ENCODE data around the gene SRP54. TPM values are rescaled to one million over a fixed set of nuclear protein-coding genes. Genes with fewer than 3 reads are reported as not detected.

SRP54 gene
- total and polyA plus RNA-seq, 2 of the 13 experiments (the other 11 are each of a cell fraction or from before 2014, with no cell fraction given): 42.2 to 207 TPM

GRCh38 chr14:34982421-34983147 lies at the start of gene SRP54 (continued):
- TF ChIP-seq NFE2L1 (CRISPR knock-in tag; IDR thresholded peaks at IDR 0.05; ENCODE audit: borderline replicate concordance) (peak; percentile 89; the same call in 1 of the 2 replicates), ZNF124 (CRISPR knock-in tag; IDR thresholded peaks at IDR 0.05) (peak; percentile 97), ARHGAP35 (CRISPR knock-in tag; IDR thresholded peaks at IDR 0.05; ENCODE audit: borderline replicate concordance) (0 out of 2 replicates have a peak, but pooled peaks have one; percentile 65), ZNF614 (CRISPR knock-in tag; IDR thresholded peaks at IDR 0.05; ENCODE audit: borderline replicate concordance) (peak; percentile 89), NR2F1 (CRISPR knock-in tag; IDR thresholded peaks at IDR 0.05) (peak; percentile 26 to 71; a peak in 3 of 4 replicates), NCOA5 (CRISPR knock-in tag; IDR thresholded peaks at IDR 0.05) (no peak), PHF8 (CRISPR knock-in tag; IDR thresholded peaks at IDR 0.05) (peak; percentile 100)
- TF ChIP-seq, protein P1, sequence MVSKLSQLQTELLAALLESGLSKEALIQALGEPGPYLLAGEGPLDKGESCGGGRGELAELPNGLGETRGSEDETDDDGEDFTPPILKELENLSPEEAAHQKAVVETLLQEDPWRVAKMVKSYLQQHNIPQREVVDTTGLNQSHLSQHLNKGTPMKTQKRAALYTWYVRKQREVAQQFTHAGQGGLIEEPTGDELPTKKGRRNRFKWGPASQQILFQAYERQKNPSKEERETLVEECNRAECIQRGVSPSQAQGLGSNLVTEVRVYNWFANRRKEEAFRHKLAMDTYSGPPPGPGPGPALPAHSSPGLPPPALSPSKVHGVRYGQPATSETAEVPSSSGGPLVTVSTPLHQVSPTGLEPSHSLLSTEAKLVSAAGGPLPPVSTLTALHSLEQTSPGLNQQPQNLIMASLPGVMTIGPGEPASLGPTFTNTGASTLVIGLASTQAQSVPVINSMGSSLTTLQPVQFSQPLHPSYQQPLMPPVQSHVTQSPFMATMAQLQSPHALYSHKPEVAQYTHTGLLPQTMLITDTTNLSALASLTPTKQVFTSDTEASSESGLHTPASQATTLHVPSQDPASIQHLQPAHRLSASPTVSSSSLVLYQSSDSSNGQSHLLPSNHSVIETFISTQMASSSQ (IDR thresholded peaks at IDR 0.05; ENCODE audit: low read depth): peak; percentile 58; the same call in 1 of the 2 replicates
- TF ChIP-seq, protein P1 (CRISPR knock-in tag; IDR thresholded peaks at IDR 0.05; ENCODE audit: borderline replicate concordance): peak; percentile 86; the same call in 1 of the 2 replicates
- TF ChIP-seq, protein P2, sequence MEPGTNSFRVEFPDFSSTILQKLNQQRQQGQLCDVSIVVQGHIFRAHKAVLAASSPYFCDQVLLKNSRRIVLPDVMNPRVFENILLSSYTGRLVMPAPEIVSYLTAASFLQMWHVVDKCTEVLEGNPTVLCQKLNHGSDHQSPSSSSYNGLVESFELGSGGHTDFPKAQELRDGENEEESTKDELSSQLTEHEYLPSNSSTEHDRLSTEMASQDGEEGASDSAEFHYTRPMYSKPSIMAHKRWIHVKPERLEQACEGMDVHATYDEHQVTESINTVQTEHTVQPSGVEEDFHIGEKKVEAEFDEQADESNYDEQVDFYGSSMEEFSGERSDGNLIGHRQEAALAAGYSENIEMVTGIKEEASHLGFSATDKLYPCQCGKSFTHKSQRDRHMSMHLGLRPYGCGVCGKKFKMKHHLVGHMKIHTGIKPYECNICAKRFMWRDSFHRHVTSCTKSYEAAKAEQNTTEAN (CRISPR knock-in tag; conservative IDR thresholded peaks at IDR 0.05): peak; percentile 91
